GM12892 (cell line): ENCODE results near the gene GPI.
"Not testable (repeated sequence)": the region's sequence is repeated elsewhere in the genome, so short reads cannot be mapped to it uniquely, and the experiment has no call there.

ENCODE experiments used
- DNase-seq: peaks from one replicate; pipeline ENCODE4 v3.0.0; 2011; ENCODE audit not compliant: insufficient read length
- FAIRE-seq: peaks from 2 replicates; lab custom pipeline; 2011; peaks lifted over from hg19 to GRCh38; lab: Jason Lieb, UNC
- POLR2A ChIP-seq: IDR thresholded peaks from 2 replicates; pipeline ENCODE4 v1.6.1; 2011; ENCODE audit warnings: low read depth, low read length, control low read depth
- POLR2AphosphoS5 ChIP-seq: IDR thresholded peaks from 2 replicates; pipeline ENCODE4 v1.6.1; 2011; ENCODE audit warnings: low read depth, low read length, control low read depth
- TAF1 ChIP-seq: IDR thresholded peaks from 2 replicates; pipeline ENCODE4 v1.6.1; 2011; ENCODE audit warnings: low read depth, mild to moderate bottlenecking, control low read depth, low read length, borderline replicate concordance

GPI gene

GRCh38 chr19:34360354-34360909, 4.6 kb upstream of the GPI start:
- DNase-seq, result no peak
- no peak for FAIRE-seq
- TF ChIP-seq POLR2A (no peak), POLR2AphosphoS5 (no peak), TAF1 (no peak)

GRCh38 chr19:34362679-34363069, 2.3 kb upstream of the GPI start:
- FAIRE-seq (no peak), DNase-seq (no peak)
- TF ChIP-seq TAF1 (no peak), POLR2A (no peak), POLR2AphosphoS5 (no peak)

DNA sequence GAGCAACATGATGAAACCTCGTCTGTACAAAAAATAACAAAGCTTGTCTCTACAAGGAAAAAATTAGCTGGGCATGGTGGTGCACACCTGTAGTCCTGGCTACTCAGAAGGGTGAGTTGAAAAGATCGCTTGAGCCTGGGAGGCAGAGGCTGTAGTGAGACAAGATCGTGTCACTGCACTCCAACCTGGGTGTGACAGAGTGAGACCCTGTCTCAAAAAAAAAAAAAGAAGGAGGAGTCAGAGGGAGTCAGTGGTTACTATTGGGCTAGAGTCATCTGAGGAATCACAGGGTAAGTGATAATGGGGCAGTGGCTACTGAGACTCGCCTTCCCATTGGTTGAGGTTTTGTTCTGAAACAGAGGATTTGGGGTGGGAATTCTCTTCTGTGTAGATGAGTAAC, 1.9 kb upstream of the GPI start:
- no peak for DNase-seq
- no peak for FAIRE-seq

DNA sequence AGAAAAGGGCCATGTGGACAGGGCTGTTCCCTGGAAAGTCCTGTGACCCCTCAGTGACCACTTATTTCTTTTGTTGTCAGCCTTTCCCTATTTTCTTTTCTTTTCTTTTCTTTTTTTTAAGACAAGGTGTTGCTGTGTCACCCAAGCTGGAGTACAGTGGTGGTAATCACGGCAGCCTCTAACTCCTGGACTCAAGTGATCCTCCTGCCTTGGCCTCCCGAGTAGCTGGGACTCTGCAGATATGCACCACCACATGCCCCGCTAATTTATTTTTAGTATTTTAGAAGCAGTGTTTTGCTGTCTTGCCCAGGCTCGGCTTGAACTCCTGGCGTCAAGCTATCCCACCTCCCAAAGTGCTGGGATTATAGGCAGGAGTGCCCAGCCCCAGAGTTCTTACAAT, 1.1 kb upstream of the GPI start:
- TF ChIP-seq POLR2A (no peak), POLR2AphosphoS5 (no peak), TAF1 (no peak)
- FAIRE-seq, result no peak
- DNase-seq, result no peak

More for the DNA sequence above, 1.9 kb upstream of the GPI start:
- TF ChIP-seq POLR2A (no peak), POLR2AphosphoS5 (no peak), TAF1 (no peak)

- DNase-seq (no peak), FAIRE-seq (no peak)
- TF ChIP-seq POLR2A (no peak), TAF1 (no peak), POLR2AphosphoS5 (no peak)
Measured at GRCh38 chr19:34364462-34364829, 550 bp upstream of the GPI start.

- DNase-seq, result peak; percentile 31
- FAIRE-seq, result no peak
- TF ChIP-seq POLR2AphosphoS5 (no peak), POLR2A (no peak), TAF1 (no peak)
Measured at GRCh38 chr19:34365463-34366401, 736 bp downstream of the GPI start.

DNA sequence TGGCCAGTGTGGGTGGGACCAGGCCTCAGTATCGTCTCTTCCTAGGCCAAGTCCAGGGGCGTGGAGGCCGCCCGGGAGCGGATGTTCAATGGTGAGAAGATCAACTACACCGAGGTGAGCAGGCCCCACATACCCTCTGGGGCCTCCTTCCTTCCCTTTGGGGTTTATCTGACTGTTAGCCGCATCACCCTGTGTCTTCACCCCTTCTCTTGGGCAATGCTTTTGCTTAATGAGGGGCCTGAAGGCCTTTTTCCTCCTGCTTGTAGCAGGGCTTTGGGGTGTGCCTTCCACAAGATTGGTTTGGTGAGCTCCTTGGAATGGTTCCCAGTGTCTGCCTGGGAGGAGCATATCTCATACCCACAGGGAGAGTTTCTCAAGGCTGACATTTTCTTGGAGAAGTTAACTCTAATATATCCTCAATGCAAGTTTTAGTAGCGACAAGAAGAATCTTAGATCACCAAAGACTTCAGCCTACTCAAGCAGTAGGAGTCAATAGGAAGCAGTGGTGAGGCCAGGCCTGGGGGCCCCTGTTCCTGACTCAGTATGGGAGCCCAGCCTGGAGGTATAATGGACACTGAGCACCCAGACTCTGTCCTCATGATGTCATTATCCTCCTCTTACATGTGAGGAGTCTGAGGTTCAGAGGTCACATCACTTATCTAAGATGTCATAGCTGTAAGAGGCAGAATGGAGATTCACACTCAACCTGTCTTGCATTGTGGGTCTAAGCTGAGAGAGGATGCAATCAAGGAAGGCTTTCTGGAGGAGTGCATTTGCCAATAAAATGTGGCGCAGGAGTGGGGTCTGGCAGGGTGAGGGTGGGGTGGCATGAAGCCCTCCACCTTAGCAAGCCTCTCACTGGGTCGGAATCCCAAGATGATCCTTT, 2.0 kb downstream of the GPI start:
- TF ChIP-seq TAF1 (no peak), POLR2A (no peak), POLR2AphosphoS5 (no peak)
- DNase-seq (no peak), FAIRE-seq (no peak)

DNA sequence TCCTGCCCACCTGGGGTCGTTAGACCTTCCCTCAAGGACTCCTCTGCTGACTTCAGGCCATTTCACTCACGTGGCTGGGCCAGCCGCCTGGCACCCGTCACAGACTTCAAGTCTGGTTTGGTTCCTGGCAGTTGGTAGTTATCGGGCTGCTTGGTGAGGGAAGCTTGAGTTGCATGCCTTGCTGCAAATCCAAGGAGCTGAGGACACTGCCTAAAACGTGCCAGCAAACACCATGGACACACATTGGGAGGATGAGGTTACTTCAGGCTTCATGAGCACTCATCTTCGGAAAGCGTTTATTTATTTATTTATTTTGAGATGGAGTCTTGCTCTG, 2.6 kb downstream of the GPI start:
- FAIRE-seq (no peak), DNase-seq (no peak)
- TF ChIP-seq POLR2AphosphoS5 (no peak), TAF1 (no peak), POLR2A (no peak)

DNA sequence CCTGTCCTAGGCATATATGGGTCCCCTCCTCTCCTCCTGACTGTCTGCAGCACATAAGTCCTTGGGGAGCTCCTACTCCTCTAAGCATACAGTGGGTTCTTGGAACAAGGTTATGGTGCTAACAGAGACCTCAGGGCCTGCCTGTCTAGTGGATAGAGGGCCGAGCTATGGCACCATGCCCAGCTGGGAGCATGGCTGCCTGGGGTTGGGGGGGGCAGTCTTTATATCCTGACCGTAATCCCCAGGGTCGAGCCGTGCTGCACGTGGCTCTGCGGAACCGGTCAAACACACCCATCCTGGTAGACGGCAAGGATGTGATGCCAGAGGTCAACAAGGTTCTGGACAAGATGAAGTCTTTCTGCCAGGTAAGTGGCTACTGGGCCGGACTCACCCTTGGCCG, 3.3 kb downstream of the GPI start:
- DNase-seq (no peak), FAIRE-seq (no peak)
- no peak for TF ChIP-seq POLR2AphosphoS5
- TF ChIP-seq POLR2A, result no peak
- no peak for TF ChIP-seq TAF1

DNA sequence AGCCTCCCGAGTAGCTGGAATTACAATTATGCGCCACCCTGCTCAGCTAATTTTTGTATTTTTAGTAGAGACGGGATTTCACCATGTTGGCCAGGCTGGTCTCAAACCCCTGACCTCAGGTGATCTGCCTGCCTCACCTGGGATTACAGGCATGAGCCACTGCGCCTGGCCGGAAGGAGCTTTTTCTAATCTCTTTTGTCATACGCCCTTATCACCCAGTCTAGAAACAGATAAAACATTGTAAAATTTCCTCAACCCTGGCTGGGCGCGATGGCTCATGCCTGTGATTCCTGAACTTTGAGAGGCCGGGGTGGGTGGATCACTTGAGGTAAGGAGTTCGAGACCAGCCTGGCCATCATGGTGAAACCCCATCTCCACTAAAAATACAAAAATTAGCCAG, 4.2 kb downstream of the GPI start:
- not testable (repeated sequence) for DNase-seq, FAIRE-seq

DNA sequence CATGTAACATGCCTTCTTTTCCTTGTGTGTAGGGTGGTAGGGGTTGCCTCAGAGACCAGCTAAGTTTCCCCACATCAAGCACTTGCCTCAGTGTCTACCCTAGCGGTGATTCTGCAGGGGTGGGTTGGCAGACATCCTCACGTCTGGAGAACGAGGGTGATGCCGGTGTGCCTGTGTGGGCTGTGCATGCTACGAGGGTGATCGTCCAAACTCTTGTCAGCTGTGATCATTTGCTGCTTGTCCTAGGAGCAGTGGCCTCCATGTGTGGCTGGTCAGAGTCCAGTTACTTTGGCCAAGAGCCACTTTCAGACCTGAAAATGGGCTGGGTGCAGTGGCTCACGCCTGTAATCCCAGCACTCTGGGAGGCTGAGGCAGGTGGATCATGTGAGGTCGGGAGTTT, 5.1 kb downstream of the GPI start:
- TF ChIP-seq POLR2AphosphoS5, result no peak
- no peak for TF ChIP-seq POLR2A
- FAIRE-seq (no peak), DNase-seq (no peak)
